ENCODE data around the gene VCL. TPM values are rescaled to one million over a fixed set of nuclear protein-coding genes. Genes with fewer than 3 reads are reported as not detected.
A peak's percentile ranks its signal among the peaks of the same experiment; 100 is the strongest.
"Not testable (repeated sequence)": the region's sequence is repeated elsewhere in the genome, so short reads cannot be mapped to it uniquely, and the experiment has no call there.

The VCL gene
- total RNA-seq, 1 experiment from 2014 or later, result 495 TPM

DNA sequence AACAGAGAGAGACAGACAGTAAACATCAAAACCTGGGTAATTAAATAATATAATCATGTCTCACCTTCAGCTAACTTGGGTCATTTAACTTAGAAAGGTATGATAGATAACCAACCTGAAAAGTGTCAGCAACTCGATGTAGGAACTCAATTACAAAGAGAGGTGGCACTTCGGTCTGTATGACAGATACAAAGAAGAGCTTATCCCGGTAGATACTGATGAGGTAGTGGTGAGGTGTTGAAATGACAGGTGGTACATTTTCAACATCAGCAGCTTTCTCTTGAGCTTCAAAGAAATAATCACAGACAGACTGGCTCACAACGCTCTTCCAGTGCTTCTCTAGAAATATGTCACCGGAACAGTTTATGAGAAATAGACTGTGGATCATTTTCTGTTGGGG is 140.1 kb downstream of the VCL start:
- Histone ChIP-seq H3K27me3 (ENCODE audit: control insufficient read depth, insufficient read depth, low read length) (no peaks in the 10 kb centered on the region), H3K27ac (ENCODE audit: low read length) (no peak overlapping the region), H3K4me1 (ENCODE audit: control insufficient read depth, insufficient read depth, low read length) (no peaks in the 10 kb centered on the region), H3K4me3 (ENCODE audit: low read depth in 2 of 2, low read length in 2 of 2) (no peak overlapping the region), H3K36me3 (ENCODE audit: control insufficient read depth, insufficient read depth, low read length) (peaks cover 33% of the 10 kb centered on the region), H3K9me3 (ENCODE audit: control insufficient read depth, insufficient read depth, low read depth, low read length) (no peaks in the 10 kb centered on the region)
- TF ChIP-seq, protein P1, sequence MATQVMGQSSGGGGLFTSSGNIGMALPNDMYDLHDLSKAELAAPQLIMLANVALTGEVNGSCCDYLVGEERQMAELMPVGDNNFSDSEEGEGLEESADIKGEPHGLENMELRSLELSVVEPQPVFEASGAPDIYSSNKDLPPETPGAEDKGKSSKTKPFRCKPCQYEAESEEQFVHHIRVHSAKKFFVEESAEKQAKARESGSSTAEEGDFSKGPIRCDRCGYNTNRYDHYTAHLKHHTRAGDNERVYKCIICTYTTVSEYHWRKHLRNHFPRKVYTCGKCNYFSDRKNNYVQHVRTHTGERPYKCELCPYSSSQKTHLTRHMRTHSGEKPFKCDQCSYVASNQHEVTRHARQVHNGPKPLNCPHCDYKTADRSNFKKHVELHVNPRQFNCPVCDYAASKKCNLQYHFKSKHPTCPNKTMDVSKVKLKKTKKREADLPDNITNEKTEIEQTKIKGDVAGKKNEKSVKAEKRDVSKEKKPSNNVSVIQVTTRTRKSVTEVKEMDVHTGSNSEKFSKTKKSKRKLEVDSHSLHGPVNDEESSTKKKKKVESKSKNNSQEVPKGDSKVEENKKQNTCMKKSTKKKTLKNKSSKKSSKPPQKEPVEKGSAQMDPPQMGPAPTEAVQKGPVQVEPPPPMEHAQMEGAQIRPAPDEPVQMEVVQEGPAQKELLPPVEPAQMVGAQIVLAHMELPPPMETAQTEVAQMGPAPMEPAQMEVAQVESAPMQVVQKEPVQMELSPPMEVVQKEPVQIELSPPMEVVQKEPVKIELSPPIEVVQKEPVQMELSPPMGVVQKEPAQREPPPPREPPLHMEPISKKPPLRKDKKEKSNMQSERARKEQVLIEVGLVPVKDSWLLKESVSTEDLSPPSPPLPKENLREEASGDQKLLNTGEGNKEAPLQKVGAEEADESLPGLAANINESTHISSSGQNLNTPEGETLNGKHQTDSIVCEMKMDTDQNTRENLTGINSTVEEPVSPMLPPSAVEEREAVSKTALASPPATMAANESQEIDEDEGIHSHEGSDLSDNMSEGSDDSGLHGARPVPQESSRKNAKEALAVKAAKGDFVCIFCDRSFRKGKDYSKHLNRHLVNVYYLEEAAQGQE (IDR thresholded peaks at IDR 0.05; ENCODE audit: insufficient read depth in 1 of 2, low read depth in 2 of 2, low read length in 1 of 2), result no peak
- TF ChIP-seq SIN3A (IDR thresholded peaks at IDR 0.05; ENCODE audit: borderline replicate concordance, insufficient read depth, low read depth, low read length) (no peak), TCF7L2 (IDR thresholded peaks at IDR 0.05; ENCODE audit: low read depth, low read length) (no peak), POLR2AphosphoS5 (IDR thresholded peaks at IDR 0.05; ENCODE audit: low read depth, low read length) (no peak)
- TF ChIP-seq, protein P2, sequence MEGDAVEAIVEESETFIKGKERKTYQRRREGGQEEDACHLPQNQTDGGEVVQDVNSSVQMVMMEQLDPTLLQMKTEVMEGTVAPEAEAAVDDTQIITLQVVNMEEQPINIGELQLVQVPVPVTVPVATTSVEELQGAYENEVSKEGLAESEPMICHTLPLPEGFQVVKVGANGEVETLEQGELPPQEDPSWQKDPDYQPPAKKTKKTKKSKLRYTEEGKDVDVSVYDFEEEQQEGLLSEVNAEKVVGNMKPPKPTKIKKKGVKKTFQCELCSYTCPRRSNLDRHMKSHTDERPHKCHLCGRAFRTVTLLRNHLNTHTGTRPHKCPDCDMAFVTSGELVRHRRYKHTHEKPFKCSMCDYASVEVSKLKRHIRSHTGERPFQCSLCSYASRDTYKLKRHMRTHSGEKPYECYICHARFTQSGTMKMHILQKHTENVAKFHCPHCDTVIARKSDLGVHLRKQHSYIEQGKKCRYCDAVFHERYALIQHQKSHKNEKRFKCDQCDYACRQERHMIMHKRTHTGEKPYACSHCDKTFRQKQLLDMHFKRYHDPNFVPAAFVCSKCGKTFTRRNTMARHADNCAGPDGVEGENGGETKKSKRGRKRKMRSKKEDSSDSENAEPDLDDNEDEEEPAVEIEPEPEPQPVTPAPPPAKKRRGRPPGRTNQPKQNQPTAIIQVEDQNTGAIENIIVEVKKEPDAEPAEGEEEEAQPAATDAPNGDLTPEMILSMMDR (IDR thresholded peaks at IDR 0.05), result no peak
- ChIA-PET POLR2A (interaction anchor here (0.6 kb wide), 1 partner anchor 40 kb away, joined by 3 read pairs; no protein-coding TSS in a partner anchor), CTCF (no interaction called here)
- ATAC-seq (peak; percentile 51; the same call in 1 of the 2 replicates), DNase-seq (ENCODE audit: low read depth, low spot score) (no peak)
- BruUV-seq (replicated peaks), result no TSS peak
- in situ Hi-C loops (cut with HindIII; ENCODE audit: low pct_unique_long_range_greater_than_20kb, low sequenced_read_pairs) (no loop called here), intact Hi-C loops (cut with micrococcal nuclease; ENCODE audit: unreplicated experiment) (no loop called here)

DNA sequence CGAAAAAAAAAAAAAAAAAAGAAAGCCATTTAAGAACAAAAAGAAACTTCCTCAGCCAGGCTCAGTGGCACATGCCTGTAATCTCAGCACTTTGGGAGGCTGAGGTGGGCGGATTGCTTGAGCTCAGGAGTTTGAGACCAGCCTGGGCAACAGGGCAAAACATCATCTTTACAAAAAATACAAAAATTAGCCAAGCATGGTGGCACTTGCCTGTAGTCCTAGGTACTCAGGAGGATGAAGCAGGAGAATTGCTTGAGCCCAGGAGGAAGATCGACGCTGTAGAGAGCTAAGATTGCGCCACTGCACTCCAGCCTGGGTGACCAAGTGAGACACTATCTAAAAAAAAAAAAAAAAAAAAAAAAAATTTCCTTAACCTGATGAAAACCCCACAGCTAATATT is 140.7 kb downstream of the VCL start:
- ATAC-seq; DNase-seq (ENCODE audit: low read depth, low spot score); H3K27me3 ChIP-seq (ENCODE audit: control insufficient read depth, insufficient read depth, low read length); H3K4me1 ChIP-seq (ENCODE audit: control insufficient read depth, insufficient read depth, low read length); BruUV-seq (replicated peaks); intact Hi-C loops (cut with micrococcal nuclease; ENCODE audit: unreplicated experiment); H3K4me3 ChIP-seq (ENCODE audit: low read depth in 2 of 2, low read length in 2 of 2); H3K9me3 ChIP-seq (ENCODE audit: control insufficient read depth, insufficient read depth, low read depth, low read length); H3K27ac ChIP-seq (ENCODE audit: low read length); in situ Hi-C loops (cut with HindIII; ENCODE audit: low pct_unique_long_range_greater_than_20kb, low sequenced_read_pairs): not testable (repeated sequence)
- CTCF ChIA-PET, result interaction anchor here (0.7 kb wide), 1 partner anchor 47 kb away, joined by 6 read pairs; no protein-coding TSS in a partner anchor
- POLR2A ChIA-PET, result interaction anchor here (0.6 to 0.7 kb wide), 2 partner anchors 34 to 41 kb away, joined by 3 to 8 read pairs; no protein-coding TSS in a partner anchor
- peaks cover 33% of the 10 kb centered on the region for H3K36me3 ChIP-seq (ENCODE audit: control insufficient read depth, insufficient read depth, low read length)

DNA sequence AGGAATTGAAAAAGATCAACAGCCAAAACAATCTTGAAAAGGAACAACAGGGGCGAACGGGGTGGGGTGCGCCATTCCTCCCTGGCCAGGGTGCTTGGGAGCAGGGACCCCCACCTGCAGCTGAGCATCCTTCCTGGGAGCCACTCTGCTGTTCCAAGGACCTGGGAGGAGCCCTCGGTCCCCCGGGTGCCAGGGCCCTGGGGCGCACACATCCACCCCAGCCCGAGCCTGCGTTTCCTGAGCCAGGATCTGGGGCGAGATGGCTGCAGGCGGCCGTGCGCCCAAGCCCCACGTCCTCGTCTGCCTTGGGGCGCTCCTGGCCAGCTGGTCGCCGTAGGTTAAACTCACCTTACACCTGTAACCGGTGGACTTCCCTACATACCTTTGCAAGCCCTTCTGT is 142.1 kb downstream of the VCL start:
- no TSS peak for BruUV-seq (replicated peaks)
- H3K27ac ChIP-seq (ENCODE audit: low read length), result no peak overlapping the region

More for the DNA sequence above, 142.1 kb downstream of the VCL start:
- no peaks in the 10 kb centered on the region for H3K27me3 ChIP-seq (ENCODE audit: control insufficient read depth, insufficient read depth, low read length)
- intact Hi-C loops (cut with micrococcal nuclease; ENCODE audit: unreplicated experiment) (no loop called here), in situ Hi-C loops (cut with HindIII; ENCODE audit: low pct_unique_long_range_greater_than_20kb, low sequenced_read_pairs) (no loop called here)
- H3K36me3 ChIP-seq (ENCODE audit: control insufficient read depth, insufficient read depth, low read length), result peaks cover 25% of the 10 kb centered on the region
- H3K9me3 ChIP-seq (ENCODE audit: control insufficient read depth, insufficient read depth, low read depth, low read length), result no peaks in the 10 kb centered on the region
- ChIA-PET CTCF (interaction anchor here (0.7 kb wide), 2 partner anchors 66 to 956 kb away, joined by 5 read pairs; no protein-coding TSS in a partner anchor), POLR2A (no interaction called here)
- peaks cover under 1% of the 10 kb centered on the region; the same call in 1 of the 2 replicates for H3K4me1 ChIP-seq (ENCODE audit: control insufficient read depth, insufficient read depth, low read length)
- TF ChIP-seq, protein P2 (IDR thresholded peaks at IDR 0.05), result no peak
- TF ChIP-seq TCF7L2 (IDR thresholded peaks at IDR 0.05; ENCODE audit: low read depth, low read length), result no peak
- TF ChIP-seq POLR2AphosphoS5 (IDR thresholded peaks at IDR 0.05; ENCODE audit: low read depth, low read length), result no peak
- TF ChIP-seq, protein P1 (IDR thresholded peaks at IDR 0.05; ENCODE audit: insufficient read depth in 1 of 2, low read depth in 2 of 2, low read length in 1 of 2), result no peak
- no peak for TF ChIP-seq SIN3A (IDR thresholded peaks at IDR 0.05; ENCODE audit: borderline replicate concordance, insufficient read depth, low read depth, low read length)
- DNase-seq (ENCODE audit: low read depth, low spot score), result no peak
- no peak overlapping the region for H3K4me3 ChIP-seq (ENCODE audit: low read depth in 2 of 2, low read length in 2 of 2)
- ATAC-seq, result no peak

Measured in Panc1 (cell line).